ENCODE data around the gene RCL1. TPM values are rescaled to one million over a fixed set of nuclear protein-coding genes. Genes with fewer than 3 reads are reported as not detected.
"Not testable (repeated sequence)": the region's sequence is repeated elsewhere in the genome, so short reads cannot be mapped to it uniquely, and the experiment has no call there.

RCL1 gene
- polyA plus RNA-seq, 1 experiment: 5.1 TPM

DNA sequence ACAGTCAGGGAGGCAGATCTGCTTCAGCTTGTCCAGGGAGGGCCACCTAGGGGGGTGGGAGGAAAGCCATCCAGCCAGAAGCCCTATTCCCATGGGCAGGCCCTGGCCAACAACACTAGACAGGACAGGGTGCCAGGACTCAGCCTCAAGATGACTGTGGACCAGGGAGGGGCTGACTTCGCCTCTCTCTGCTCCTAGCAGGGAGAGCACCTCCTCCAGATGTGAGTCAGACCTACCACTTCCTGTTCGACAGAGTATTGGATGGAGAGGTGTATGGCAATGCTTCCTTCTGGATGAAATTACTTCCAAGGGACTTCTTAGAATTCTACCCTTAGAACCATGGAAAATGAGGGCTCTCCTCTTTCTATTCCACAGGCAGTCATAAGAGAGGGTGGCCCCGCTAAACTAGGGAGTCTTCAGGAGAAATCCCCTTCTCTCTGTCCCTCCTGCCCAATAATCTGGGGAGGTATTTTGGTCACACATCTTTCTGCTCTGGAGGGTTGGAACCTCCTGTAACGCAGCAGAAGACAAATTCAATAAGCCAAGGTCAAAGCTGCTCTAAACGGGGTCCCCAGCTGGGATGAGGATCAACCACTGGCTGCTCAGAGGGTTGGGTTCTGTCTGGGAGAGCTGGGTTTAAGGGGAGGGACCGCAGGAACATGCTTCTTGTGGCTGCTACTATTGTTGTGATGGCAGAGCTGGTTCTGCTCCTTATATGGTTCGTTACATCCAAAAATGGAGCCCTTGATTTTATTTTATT lies 23.2 kb upstream of the RCL1 start:
- ChIA-PET CTCF (interaction anchor here (1.0 to 2.3 kb wide), 2 partner anchors 10 to 21 kb away, joined by 3 to 10 read pairs; no protein-coding TSS in a partner anchor), POLR2A (no interaction called here)
- TF ChIP-seq, protein P1, sequence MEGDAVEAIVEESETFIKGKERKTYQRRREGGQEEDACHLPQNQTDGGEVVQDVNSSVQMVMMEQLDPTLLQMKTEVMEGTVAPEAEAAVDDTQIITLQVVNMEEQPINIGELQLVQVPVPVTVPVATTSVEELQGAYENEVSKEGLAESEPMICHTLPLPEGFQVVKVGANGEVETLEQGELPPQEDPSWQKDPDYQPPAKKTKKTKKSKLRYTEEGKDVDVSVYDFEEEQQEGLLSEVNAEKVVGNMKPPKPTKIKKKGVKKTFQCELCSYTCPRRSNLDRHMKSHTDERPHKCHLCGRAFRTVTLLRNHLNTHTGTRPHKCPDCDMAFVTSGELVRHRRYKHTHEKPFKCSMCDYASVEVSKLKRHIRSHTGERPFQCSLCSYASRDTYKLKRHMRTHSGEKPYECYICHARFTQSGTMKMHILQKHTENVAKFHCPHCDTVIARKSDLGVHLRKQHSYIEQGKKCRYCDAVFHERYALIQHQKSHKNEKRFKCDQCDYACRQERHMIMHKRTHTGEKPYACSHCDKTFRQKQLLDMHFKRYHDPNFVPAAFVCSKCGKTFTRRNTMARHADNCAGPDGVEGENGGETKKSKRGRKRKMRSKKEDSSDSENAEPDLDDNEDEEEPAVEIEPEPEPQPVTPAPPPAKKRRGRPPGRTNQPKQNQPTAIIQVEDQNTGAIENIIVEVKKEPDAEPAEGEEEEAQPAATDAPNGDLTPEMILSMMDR (IDR thresholded peaks at IDR 0.05; ENCODE audit: insufficient read depth, low read depth, low read length): no peak
- no peak for DNase-seq (ENCODE audit: low read depth)
- no peaks in the 10 kb centered on the region for H3K36me3 ChIP-seq (ENCODE audit: control insufficient read depth, insufficient read depth, low read length)
- H3K4me3 ChIP-seq (ENCODE audit: low read depth, low read length): no peak overlapping the region
- H3K27me3 ChIP-seq (ENCODE audit: control insufficient read depth, insufficient read depth, low read length): no peaks in the 10 kb centered on the region; the same call in 1 of the 2 replicates

DNA sequence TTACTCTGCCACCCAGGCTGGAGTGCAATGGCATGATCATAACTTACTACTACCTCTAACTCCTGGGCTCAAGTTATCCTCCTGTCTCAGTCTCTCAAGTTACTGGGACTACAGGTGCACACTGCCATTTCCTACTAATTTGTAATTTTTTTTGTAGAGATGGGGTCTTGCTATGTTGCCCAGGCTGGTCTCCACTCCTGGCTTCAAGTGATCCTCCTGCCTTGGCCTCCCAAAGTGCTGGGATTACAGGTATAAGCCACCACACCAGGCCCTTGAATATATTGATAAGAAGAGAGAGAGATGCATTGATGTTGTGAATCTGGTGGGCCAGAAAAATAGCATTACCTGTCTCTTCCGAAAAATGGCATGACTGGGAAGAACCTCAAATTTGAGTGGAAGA lies 21.0 kb upstream of the RCL1 start:
- no peak for DNase-seq (ENCODE audit: low read depth)
- Histone ChIP-seq H3K36me3 (ENCODE audit: control insufficient read depth, insufficient read depth, low read length) (no peaks in the 10 kb centered on the region), H3K27me3 (ENCODE audit: control insufficient read depth, insufficient read depth, low read length) (no peaks in the 10 kb centered on the region; the same call in 1 of the 2 replicates), H3K4me3 (ENCODE audit: low read depth, low read length) (no peak overlapping the region)
- ChIA-PET POLR2A (no interaction called here), CTCF (no interaction called here)
- TF ChIP-seq, protein P1 (IDR thresholded peaks at IDR 0.05; ENCODE audit: insufficient read depth, low read depth, low read length): no peak

DNA sequence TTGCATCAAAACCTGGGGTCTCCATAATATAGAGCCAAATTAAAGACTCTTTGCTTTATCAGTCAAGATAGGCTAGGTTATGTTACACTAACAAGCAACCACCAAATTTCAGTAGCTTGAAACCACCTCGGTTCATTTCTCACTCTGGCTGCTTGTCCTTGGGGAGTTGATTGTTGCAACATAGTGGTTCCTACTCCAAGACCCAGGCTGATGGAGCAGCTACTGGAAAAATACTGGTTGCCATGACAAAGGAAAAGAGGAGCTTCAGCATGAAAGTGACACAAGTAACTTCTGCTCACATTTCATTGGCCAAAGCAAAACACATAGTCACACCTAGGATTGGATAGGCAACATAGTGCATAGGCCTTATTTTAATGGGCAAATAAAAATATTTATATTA lies 18.5 kb upstream of the RCL1 start:
- no peak for DNase-seq (ENCODE audit: low read depth)

DNA sequence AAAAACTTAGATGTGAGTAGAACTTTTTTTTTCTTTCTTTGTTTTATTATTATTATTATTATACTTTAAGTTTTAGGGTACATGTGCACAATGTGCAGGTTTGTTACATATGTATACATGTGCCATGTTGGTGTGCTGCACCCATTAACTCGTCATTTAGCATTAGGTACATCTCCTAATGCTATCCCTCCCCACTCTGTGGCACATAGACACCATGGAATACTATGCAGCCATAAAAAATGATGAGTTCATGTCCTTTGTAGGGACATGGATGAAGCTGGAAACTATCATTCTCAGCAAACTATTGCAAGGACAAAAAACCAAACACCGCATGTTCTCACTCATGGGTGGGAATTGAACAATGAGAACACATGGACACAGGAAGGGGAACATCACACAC lies 17.8 kb upstream of the RCL1 start:
- H3K27me3 ChIP-seq (ENCODE audit: control insufficient read depth, insufficient read depth, low read length); H3K36me3 ChIP-seq (ENCODE audit: control insufficient read depth, insufficient read depth, low read length); H3K4me3 ChIP-seq (ENCODE audit: low read depth, low read length); POLR2A ChIA-PET; DNase-seq (ENCODE audit: low read depth): not testable (repeated sequence)
- CTCF ChIA-PET: interaction anchor here (2.8 kb wide), 1 partner anchor 12 kb away, joined by 13 read pairs; no protein-coding TSS in a partner anchor

More for the DNA sequence above, 18.5 kb upstream of the RCL1 start:
- Histone ChIP-seq H3K27me3 (ENCODE audit: control insufficient read depth, insufficient read depth, low read length) (no peaks in the 10 kb centered on the region; the same call in 1 of the 2 replicates), H3K36me3 (ENCODE audit: control insufficient read depth, insufficient read depth, low read length) (no peaks in the 10 kb centered on the region), H3K4me3 (ENCODE audit: low read depth, low read length) (no peak overlapping the region)
- ChIA-PET CTCF (interaction anchor here (0.7 to 2.8 kb wide), 4 partner anchors 10 to 123 kb away, joined by 3 to 13 read pairs (median 3); no protein-coding TSS in a partner anchor), POLR2A (no interaction called here)
- TF ChIP-seq, protein P1 (IDR thresholded peaks at IDR 0.05; ENCODE audit: insufficient read depth, low read depth, low read length): no peak

DNA sequence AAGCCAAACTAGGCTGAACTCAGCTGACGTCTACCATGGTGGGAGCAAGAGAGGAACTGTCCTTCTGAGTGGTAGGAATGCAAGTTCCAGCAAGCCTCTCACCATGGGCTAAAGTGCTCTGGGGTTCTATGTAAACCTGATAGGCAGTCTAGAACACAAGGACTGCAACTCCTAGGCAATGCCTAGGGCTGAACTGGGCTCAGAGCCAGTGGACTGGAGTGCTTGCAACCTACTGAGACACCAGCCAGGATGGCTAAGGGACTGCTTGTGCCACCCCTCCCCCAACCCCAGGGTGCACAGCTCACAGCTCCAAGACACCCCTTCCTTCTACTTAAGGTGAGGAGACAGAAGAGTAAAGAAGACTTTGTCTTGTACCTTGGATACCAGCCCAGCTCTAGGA lies 12.1 kb upstream of the RCL1 start:
- Histone ChIP-seq H3K4me3 (ENCODE audit: low read depth, low read length) (no peak overlapping the region), H3K27me3 (ENCODE audit: control insufficient read depth, insufficient read depth, low read length) (peaks cover 2% of the 10 kb centered on the region; the same call in 1 of the 2 replicates), H3K36me3 (ENCODE audit: control insufficient read depth, insufficient read depth, low read length) (no peaks in the 10 kb centered on the region)
- TF ChIP-seq, protein P1 (IDR thresholded peaks at IDR 0.05; ENCODE audit: insufficient read depth, low read depth, low read length): no peak
- CTCF ChIA-PET: interaction anchor here (1.0 kb wide), 1 partner anchor 207 kb away, joined by 3 read pairs; no protein-coding TSS in a partner anchor
- no peak for DNase-seq (ENCODE audit: low read depth)
- POLR2A ChIA-PET: no interaction called here
